OCI-LY7 (cell line): Measurements from ENCODE around the gene GPALPP1.

Experiments
- EZH2phosphoT487 ChIP-seq: fragments of 200-600 bp; sonication (generic); IDR thresholded peaks from 2 replicates; pipeline ENCODE4 v1.6.1; 2018; ENCODE audit warnings: low read depth, borderline replicate concordance, mild to moderate bottlenecking, mixed run types, antibody characterized with exemption, low read length, moderate library complexity, mixed read lengths
- TF ChIP-seq, protein P1 (sequence below): fragments of 200-600 bp; sonication (generic); conservative IDR thresholded peaks from 2 replicates; pipeline ENCODE4 v1.5.1; 2014; ENCODE audit warnings: mild to moderate bottlenecking, antibody characterized with exemption, low read length, moderate library complexity, mixed read lengths

DNA sequence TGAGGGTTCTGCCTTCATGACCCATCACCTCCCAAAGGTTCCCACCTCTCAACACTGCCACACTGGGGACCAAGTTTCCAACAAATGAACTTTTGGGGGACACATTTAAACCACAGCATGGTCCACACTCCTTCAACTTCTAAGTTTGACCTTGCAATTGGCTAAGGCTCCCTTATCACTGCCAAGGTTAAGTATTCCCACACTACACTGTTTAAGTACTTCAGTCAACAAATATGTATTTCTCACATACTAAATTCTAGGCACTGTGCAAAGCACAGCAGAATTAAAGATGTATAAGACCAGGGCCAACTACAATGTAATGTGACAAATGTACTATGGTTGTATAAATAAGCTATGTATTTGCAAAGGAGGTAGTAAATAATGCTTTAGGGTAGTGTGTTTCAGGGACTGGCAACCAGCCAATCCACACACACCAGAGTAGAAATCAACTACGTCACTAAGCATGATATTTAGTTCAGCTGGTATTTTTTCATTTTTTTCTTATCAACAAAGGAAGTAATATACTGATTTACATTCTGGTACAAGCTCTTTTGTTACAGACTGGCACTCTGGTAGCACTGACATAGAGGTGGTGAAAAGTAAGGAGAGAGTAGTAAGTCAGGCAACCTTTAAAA is 12.3 kb upstream of the GPALPP1 start:
- TF ChIP-seq, protein P1, sequence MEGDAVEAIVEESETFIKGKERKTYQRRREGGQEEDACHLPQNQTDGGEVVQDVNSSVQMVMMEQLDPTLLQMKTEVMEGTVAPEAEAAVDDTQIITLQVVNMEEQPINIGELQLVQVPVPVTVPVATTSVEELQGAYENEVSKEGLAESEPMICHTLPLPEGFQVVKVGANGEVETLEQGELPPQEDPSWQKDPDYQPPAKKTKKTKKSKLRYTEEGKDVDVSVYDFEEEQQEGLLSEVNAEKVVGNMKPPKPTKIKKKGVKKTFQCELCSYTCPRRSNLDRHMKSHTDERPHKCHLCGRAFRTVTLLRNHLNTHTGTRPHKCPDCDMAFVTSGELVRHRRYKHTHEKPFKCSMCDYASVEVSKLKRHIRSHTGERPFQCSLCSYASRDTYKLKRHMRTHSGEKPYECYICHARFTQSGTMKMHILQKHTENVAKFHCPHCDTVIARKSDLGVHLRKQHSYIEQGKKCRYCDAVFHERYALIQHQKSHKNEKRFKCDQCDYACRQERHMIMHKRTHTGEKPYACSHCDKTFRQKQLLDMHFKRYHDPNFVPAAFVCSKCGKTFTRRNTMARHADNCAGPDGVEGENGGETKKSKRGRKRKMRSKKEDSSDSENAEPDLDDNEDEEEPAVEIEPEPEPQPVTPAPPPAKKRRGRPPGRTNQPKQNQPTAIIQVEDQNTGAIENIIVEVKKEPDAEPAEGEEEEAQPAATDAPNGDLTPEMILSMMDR = no peak
- no peak for TF ChIP-seq EZH2phosphoT487
